ENCODE results near the gene CP. TPM values are rescaled to one million over a fixed set of nuclear protein-coding genes. Genes with fewer than 3 reads are reported as not detected.
A peak's percentile ranks its signal among the peaks of the same experiment; 100 is the strongest.
"Not testable (repeated sequence)": the region's sequence is repeated elsewhere in the genome, so short reads cannot be mapped to it uniquely, and the experiment has no call there.

CP gene
- total and polyA plus RNA-seq, 12 donors, result 0.48 to 17.2 (median 5.4) TPM

DNA sequence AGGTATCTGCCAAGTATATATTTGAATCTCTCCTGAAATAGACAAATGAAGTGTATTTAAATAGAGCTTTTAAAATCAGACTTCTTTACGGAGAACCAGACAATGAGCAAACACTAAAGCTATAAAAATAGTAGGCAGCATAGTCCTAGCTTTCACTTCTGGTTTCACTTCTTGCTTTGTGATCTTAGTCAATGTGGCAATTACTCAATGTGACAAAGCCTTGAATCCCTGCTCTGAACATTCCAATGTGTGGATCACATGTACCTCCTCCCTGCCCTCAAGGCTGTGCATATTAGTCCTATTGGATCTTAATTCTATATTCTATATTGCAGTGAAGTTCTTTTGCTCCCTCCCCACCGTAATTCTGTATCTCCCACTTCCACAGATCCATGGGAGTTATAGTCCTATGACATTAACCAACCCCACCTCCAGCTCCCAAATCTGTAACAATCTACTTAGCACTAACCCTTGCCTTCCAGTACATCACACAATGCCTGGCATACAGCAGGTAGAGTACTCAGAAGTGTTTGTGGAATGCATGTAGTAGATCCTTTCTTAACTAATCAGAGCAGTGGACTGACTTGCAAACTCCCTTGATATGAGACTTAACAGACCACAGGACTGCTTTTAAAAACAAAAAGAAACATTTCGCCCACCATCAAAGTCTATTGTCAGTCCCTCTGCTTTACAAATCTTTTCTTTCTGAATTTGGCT is 24.3 kb upstream of the CP start:
- TF ChIP-seq POLR2A (IDR thresholded peaks at IDR 0.05), result no peak
- TF ChIP-seq CTCF (IDR thresholded peaks at IDR 0.05), result no peak
- Histone ChIP-seq H3K36me3 (replicated peaks in 1 of 2) (no peaks in the 10 kb centered on the region), H3K9me3 (replicated peaks in 1 of 3) (no peaks in the 10 kb centered on the region), H3K4me1 (replicated peaks in 1 of 2) (peaks cover 16 to 35% of the 10 kb centered on the region in 2 donors), H3K4me3 (peak overlapping the region in 1 of 4 donors; percentile 39), H3K27ac (peak overlapping the region in 3 of 5 donors; percentile 52 to 75 (median 61)), H3K27me3 (no peaks in the 10 kb centered on the region)
- intact Hi-C loops (cut with DNase I), result no loop called here
- peak in 3 of 7 donors; percentile 31 to 56 (median 36) for DNase-seq
- WGBS, 4 donors, result 61 to 62% (median 61%) methylated on average over 3 of the region's 3 CpGs

GRCh38 chr3:149243540-149243939 is 21.9 kb upstream of the CP start:
- no peak overlapping the region for H3K27ac ChIP-seq
- TF ChIP-seq CTCF (IDR thresholded peaks at IDR 0.05) (no peak), POLR2A (IDR thresholded peaks at IDR 0.05) (no peak)
- intact Hi-C loops (cut with DNase I), result no loop called here
- no peaks in the 10 kb centered on the region for H3K36me3 ChIP-seq (replicated peaks in 1 of 2)
- no peaks in the 10 kb centered on the region for H3K27me3 ChIP-seq
- H3K4me1 ChIP-seq (replicated peaks in 1 of 2), result peaks cover 16 to 35% of the 10 kb centered on the region in 2 donors
- H3K9me3 ChIP-seq (replicated peaks in 1 of 3), result no peaks in the 10 kb centered on the region
- no peak overlapping the region for H3K4me3 ChIP-seq
- no peak for DNase-seq

- Histone ChIP-seq H3K4me1 (replicated peaks in 1 of 2) (no peaks in the 10 kb centered on the region), H3K36me3 (replicated peaks in 1 of 2) (no peaks in the 10 kb centered on the region), H3K9me3 (replicated peaks in 1 of 3) (no peaks in the 10 kb centered on the region), H3K27ac (no peak overlapping the region), H3K4me3 (no peak overlapping the region), H3K27me3 (no peaks in the 10 kb centered on the region)
- intact Hi-C loops (cut with DNase I), result no loop called here
- TF ChIP-seq POLR2A (IDR thresholded peaks at IDR 0.05) (no peak), CTCF (IDR thresholded peaks at IDR 0.05) (no peak)
- WGBS, 4 donors, result 100% methylated on average over 1 of the region's 1 CpG
- no peak for DNase-seq
Observed at GRCh38 chr3:149239357-149239936, 17.8 kb upstream of the CP start.

- WGBS, 4 donors, result 85 to 100% (median 95%) methylated on average over 2 of the region's 2 CpGs
- DNase-seq; H3K4me3 ChIP-seq; H3K27me3 ChIP-seq; H3K4me1 ChIP-seq (replicated peaks in 1 of 2); H3K36me3 ChIP-seq (replicated peaks in 1 of 2); H3K9me3 ChIP-seq (replicated peaks in 1 of 3); intact Hi-C loops (cut with DNase I); H3K27ac ChIP-seq: not testable (repeated sequence)
Observed at GRCh38 chr3:149238268-149238667, 16.6 kb upstream of the CP start.
